HCT116 (cell line): ENCODE measurements around the gene PCID2. TPM values are rescaled to one million over a fixed set of nuclear protein-coding genes. Genes with fewer than 3 reads are reported as not detected.
"Not testable (repeated sequence)": the region's sequence is repeated elsewhere in the genome, so short reads cannot be mapped to it uniquely, and the experiment has no call there.

Source experiments
- ATAC-seq: fragments of 200-7000 bp; cut with Tn5 transposase; 2 replicates; pipeline ENCODE4 v1.9.1; 2020; ENCODE audit warnings: mild to moderate bottlenecking, moderate library complexity
- BruUV-seq: library from RNA; stranded (reverse); fragments of 400-500 nt; replicated peaks from 2 replicates; lab custom pipeline; 2021; lab: Mats Ljungman, UMichigan
- CTCF ChIA-PET: fragments of 300-600 bp; sonication (Branson Sonifier 250); formaldehyde crosslinking; loops from one replicate; lab custom pipeline; 2021; ENCODE audit warnings: antibody characterized with exemption; lab: Charles Lee
- POLR2A ChIA-PET: fragments of 300-600, 350-600 bp; sonication (Branson Sonifier 250); formaldehyde crosslinking; loops from one replicate; lab custom pipeline; 2021; ENCODE audit warnings: antibody characterized with exemption; lab: Charles Lee
- RAD21 ChIA-PET, 2 experiments: fragments of 300-600 bp; sonication (Branson Sonifier 250); formaldehyde crosslinking; loops; one replicate each; lab custom pipeline; 2023; ENCODE audit warnings: low total read pairs in 2 of 2; ENCODE audit not compliant: uncharacterized antibody in 2 of 2, unreplicated experiment in 2 of 2, low non-redundant PET in 1 of 2; lab: Charles Lee
- DNase-seq: peaks from one replicate; pipeline ENCODE4 v3.0.0-alpha.2; 2010; ENCODE audit warnings: low read depth, low spot score
- H2AFZ ChIP-seq: fragments of 200-600 bp; shearing (Covaris generic), sonication (generic); 2 replicates; pipeline ENCODE4 v1.6.1; 2017; ENCODE audit warnings: low read depth, mixed run types, mixed read lengths, antibody characterized with exemption, low read length; ENCODE audit not compliant: poor library complexity, severe bottlenecking
- H3K27ac ChIP-seq: 2 replicates; pipeline ENCODE4 v1.5.1; 2012; ENCODE audit warnings: low read depth, low read length
- H3K27me3 ChIP-seq: fragments of 200-600 bp; sonication (generic); 2 replicates; pipeline ENCODE4 v1.6.1; 2016; ENCODE audit warnings: mixed run types, low read length, mixed read lengths; ENCODE audit not compliant: insufficient read depth
- H3K36me3 ChIP-seq, 2 experiments: fragments of 200-500 bp in 1 of 2; fragments of 200-600 bp in 1 of 2; sonication (Bioruptor generic) in 1 of 2; sonication (generic) in 1 of 2; 2 replicates each; pipeline versions ENCODE4 v1.5.1 to v1.6.1; 2014 to 2016; ENCODE audit warnings: low read length in 2 of 2, inconsistent platforms in 1 of 2, mixed read lengths in 1 of 2, mixed run types in 1 of 2; ENCODE audit not compliant: insufficient read depth in 2 of 2, control insufficient read depth in 1 of 2
- H3K4me1 ChIP-seq, 2 experiments: fragments of 200-600 bp in 1 of 2; sonication (generic) in 1 of 2; 2 replicates each; pipeline versions ENCODE4 v1.5.1 to v1.6.1; 2012 to 2017; ENCODE audit warnings: low read length in 2 of 2, inconsistent platforms in 1 of 2, mild to moderate bottlenecking in 1 of 2, mixed read lengths in 1 of 2, mixed run types in 1 of 2, moderate library complexity in 1 of 2; ENCODE audit not compliant: insufficient read depth in 2 of 2, control insufficient read depth in 1 of 2
- H3K4me2 ChIP-seq: fragments of 200-600 bp; sonication (generic); 2 replicates; pipeline ENCODE4 v1.6.1; 2017; ENCODE audit warnings: mixed run types, low read length, mixed read lengths
- H3K4me3 ChIP-seq, 2 experiments: fragments of 200-600 bp in 1 of 2; sonication (generic) in 1 of 2; replicated peaks in 1 of 2; 2 replicates each; pipeline ENCODE4 v1.5.1; 2011 to 2016; ENCODE audit warnings: low read length in 2 of 2, control low read depth in 1 of 2, low read depth in 1 of 2, mild to moderate bottlenecking in 1 of 2, mixed read lengths in 1 of 2, mixed run types in 1 of 2
- H3K79me2 ChIP-seq: fragments of 200-600 bp; sonication (generic); 2 replicates; pipeline ENCODE4 v1.6.1; 2017; ENCODE audit warnings: mild to moderate bottlenecking, mixed run types, low read length, moderate library complexity, mixed read lengths; ENCODE audit not compliant: insufficient read depth
- H3K9ac ChIP-seq: fragments of 200-600 bp; sonication (generic); 2 replicates; pipeline ENCODE4 v1.6.1; 2016; ENCODE audit warnings: low read length, mixed read lengths
- H3K9me2 ChIP-seq: fragments of 200-600 bp; sonication (generic), shearing (Covaris generic); 2 replicates; pipeline ENCODE4 v1.6.1; 2017; ENCODE audit warnings: mixed run types, mild to moderate bottlenecking, moderate library complexity; ENCODE audit not compliant: insufficient read depth
- H3K9me3 ChIP-seq, 2 experiments: fragments of 200-500 bp in 1 of 2; fragments of 200-600 bp in 1 of 2; sonication (Bioruptor generic) in 1 of 2; sonication (generic) in 1 of 2; 2 replicates each; pipeline ENCODE4 v1.6.1; 2014 to 2017; ENCODE audit warnings: low read length in 2 of 2, mixed read lengths in 2 of 2, inconsistent platforms in 1 of 2, low read depth in 1 of 2, mild to moderate bottlenecking in 1 of 2, mixed run types in 1 of 2, moderate library complexity in 1 of 2; ENCODE audit not compliant: control insufficient read depth in 1 of 2, insufficient read depth in 1 of 2
- H4K20me1 ChIP-seq: fragments of 200-600 bp; sonication (generic), shearing (Covaris generic); 2 replicates; pipeline ENCODE4 v1.6.1; 2017; ENCODE audit warnings: mixed run types, mild to moderate bottlenecking, moderate library complexity; ENCODE audit not compliant: insufficient read depth
- EZH2 ChIP-seq: fragments of 200-600 bp; sonication (generic); IDR thresholded peaks from 2 replicates; pipeline ENCODE4 v1.6.1; 2017; ENCODE audit warnings: antibody characterized with exemption, mixed run types
- SP1 ChIP-seq: IDR thresholded peaks from 2 replicates; pipeline ENCODE4 v1.6.1; 2012; ENCODE audit warnings: low read depth
- ZFX ChIP-seq: fragments of 450-650 bp; IDR thresholded peaks from 2 replicates; pipeline ENCODE4 v1.6.1; 2017
- intact Hi-C: fragments of 100-400 bp; cut with micrococcal nuclease; formaldehyde crosslinking; loops from 2 replicates; pipeline ENCODE4 v1.10.0; 2022
- total RNA-seq: library from RNA; stranded (reverse); gene quantifications from one replicate; pipeline ENCODE4 v1.2.1, GENCODE V29; 2021; ENCODE audit not compliant: unreplicated experiment
- TF ChIP-seq, protein P1 (sequence below): IDR thresholded peaks from 2 replicates; pipeline ENCODE4 v1.6.1; 2012; ENCODE audit warnings: low read depth

The PCID2 gene
- total RNA-seq, 1 experiment from 2014 or later = 73.3 TPM

DNA sequence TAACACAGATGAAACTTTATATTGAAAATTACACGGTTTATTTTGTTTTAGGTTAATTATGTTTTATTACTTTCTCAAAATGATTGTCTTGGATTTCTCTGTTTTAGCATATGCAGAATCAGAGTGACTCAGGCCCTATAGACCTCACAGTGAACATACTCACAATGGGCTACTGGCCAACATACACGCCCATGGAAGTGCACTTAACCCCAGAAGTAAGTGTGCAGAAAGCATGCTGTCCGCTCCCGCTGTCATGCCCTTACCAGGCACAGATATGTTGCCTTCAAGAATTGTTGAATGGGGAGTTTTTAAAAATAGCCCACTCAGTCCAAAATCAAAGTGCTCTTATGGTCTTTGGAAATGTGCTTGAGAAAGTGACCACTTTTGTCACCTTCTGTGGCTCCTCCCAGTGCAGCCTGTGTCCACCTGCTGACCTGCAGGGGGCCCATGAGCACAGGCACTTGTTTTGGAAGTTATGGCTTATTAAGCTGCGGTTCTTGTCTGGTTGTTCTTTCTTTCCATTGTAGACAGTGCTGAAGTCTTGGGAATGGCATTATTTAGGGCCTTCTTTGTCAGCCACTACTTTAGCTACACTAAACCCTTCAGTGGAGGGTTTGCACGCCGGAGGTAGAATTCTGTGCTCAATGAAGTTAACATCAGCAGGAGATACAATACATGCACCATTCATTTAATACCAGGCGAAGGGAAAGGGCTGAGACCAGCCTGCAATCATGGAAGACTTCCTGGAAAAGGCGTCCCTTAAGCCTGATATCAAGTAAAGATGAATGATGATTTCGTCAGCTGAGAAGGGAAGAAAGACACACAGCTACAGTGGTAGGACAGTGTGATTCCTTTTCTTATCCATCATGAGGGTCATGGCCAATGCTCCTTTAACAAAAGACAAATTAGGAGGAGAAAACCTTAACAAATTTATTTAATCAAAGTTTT, 37.7 kb upstream of the PCID2 start (continued):
- TF ChIP-seq, protein P1, sequence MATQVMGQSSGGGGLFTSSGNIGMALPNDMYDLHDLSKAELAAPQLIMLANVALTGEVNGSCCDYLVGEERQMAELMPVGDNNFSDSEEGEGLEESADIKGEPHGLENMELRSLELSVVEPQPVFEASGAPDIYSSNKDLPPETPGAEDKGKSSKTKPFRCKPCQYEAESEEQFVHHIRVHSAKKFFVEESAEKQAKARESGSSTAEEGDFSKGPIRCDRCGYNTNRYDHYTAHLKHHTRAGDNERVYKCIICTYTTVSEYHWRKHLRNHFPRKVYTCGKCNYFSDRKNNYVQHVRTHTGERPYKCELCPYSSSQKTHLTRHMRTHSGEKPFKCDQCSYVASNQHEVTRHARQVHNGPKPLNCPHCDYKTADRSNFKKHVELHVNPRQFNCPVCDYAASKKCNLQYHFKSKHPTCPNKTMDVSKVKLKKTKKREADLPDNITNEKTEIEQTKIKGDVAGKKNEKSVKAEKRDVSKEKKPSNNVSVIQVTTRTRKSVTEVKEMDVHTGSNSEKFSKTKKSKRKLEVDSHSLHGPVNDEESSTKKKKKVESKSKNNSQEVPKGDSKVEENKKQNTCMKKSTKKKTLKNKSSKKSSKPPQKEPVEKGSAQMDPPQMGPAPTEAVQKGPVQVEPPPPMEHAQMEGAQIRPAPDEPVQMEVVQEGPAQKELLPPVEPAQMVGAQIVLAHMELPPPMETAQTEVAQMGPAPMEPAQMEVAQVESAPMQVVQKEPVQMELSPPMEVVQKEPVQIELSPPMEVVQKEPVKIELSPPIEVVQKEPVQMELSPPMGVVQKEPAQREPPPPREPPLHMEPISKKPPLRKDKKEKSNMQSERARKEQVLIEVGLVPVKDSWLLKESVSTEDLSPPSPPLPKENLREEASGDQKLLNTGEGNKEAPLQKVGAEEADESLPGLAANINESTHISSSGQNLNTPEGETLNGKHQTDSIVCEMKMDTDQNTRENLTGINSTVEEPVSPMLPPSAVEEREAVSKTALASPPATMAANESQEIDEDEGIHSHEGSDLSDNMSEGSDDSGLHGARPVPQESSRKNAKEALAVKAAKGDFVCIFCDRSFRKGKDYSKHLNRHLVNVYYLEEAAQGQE = no peak
- no peak for TF ChIP-seq ZFX

- CTCF ChIA-PET = no interaction called here
- intact Hi-C loops = no loop called here
- DNase-seq (no peak), ATAC-seq (no peak)
- H3K4me3 ChIP-seq = no peak overlapping the region
- no peaks in the 10 kb centered on the region for H3K9me3 ChIP-seq
- H4K20me1 ChIP-seq = no peaks in the 10 kb centered on the region
- no peak overlapping the region for H2AFZ ChIP-seq
- H3K4me2 ChIP-seq = no peak overlapping the region
- RAD21 ChIA-PET = no interaction called here
- TF ChIP-seq SP1 (no peak), EZH2 (no peak)
- TF ChIP-seq, all 23 proteins: peak for 0
- Histone ChIP-seq H3K27ac (no peak overlapping the region), H3K36me3 (peaks cover 37 to 65% of the 10 kb centered on the region in 2 experiments), H3K9me2 (no peaks in the 10 kb centered on the region), H3K79me2 (no peaks in the 10 kb centered on the region), H3K4me1 (no peaks in the 10 kb centered on the region), H3K9ac (no peak overlapping the region), H3K27me3 (no peaks in the 10 kb centered on the region)
- POLR2A ChIA-PET = no interaction called here
- no TSS peak for BruUV-seq
Observed at GRCh38 chr13:113243847-113244246, 35.4 kb upstream of the PCID2 start.

GRCh38 chr13:113241623-113242022, 33.2 kb upstream of the PCID2 start:
- RAD21 ChIA-PET, POLR2A ChIA-PET: not testable (repeated sequence)

More at GRCh38 chr13:113241623-113242022, 33.2 kb upstream of the PCID2 start:
- H3K9me2 ChIP-seq, H3K9me3 ChIP-seq, H3K79me2 ChIP-seq, DNase-seq, H3K4me3 ChIP-seq, BruUV-seq, H2AFZ ChIP-seq, H3K4me2 ChIP-seq, H3K27ac ChIP-seq, ATAC-seq, intact Hi-C loops, H4K20me1 ChIP-seq, CTCF ChIA-PET, H3K9ac ChIP-seq, H3K27me3 ChIP-seq, H3K4me1 ChIP-seq: not testable (repeated sequence)
- H3K36me3 ChIP-seq = peaks cover 24 to 52% of the 10 kb centered on the region in 2 experiments
